GM10847 (cell line): ENCODE measurements around the gene MRPS27.
A peak's percentile ranks its signal among the peaks of the same experiment; 100 is the strongest.

Experiments
- POLR2A ChIP-seq: IDR thresholded peaks from 2 replicates; pipeline ENCODE4 v1.6.1; 2011; ENCODE audit not compliant: insufficient read length; ENCODE audit errors: extremely low read depth

The MRPS27 gene

DNA sequence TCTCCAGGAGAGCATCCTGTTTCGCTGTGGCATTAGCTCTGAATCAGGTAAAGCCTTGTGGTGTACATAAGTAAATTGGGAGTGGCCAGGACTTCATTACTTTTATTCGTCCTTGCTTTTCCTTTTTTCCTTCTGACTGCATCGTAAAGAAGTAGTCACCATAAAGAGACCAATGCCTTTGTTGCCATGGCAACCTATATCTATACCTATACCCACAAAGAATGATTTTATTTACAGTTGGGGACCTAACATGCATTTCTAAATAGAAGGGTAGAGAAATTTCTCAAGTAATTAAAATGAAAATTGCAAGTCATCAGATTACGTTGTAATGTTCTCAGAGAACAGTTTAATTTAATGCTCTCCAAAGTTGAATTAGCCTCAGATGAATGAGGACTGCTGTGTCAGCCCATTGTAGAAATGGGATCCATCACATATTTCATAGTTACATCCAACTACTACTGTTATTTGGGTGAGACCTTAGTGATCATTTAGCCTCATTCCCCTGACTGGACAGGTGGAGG is 18.7 kb upstream of the MRPS27 start:
- no peak for TF ChIP-seq POLR2A

DNA sequence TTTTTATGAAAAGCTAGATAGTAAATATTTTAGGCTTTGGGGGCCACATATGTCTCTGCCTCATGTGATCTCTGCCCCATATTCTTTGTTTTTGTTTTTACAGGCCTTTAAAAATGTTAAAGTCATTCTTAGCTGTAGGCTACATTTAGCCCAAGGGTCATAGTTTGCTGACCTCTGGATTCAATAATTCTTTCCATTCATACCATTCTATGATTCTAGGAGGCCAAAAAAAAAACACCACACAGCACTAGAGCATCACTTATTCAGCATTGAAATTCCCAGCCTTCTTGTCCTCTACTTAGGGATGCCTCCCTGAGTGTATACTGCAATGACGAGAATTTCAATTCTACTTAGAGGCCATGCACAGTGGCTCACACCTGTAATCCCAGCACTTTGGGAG is 17.1 kb upstream of the MRPS27 start:
- no peak for TF ChIP-seq POLR2A

DNA sequence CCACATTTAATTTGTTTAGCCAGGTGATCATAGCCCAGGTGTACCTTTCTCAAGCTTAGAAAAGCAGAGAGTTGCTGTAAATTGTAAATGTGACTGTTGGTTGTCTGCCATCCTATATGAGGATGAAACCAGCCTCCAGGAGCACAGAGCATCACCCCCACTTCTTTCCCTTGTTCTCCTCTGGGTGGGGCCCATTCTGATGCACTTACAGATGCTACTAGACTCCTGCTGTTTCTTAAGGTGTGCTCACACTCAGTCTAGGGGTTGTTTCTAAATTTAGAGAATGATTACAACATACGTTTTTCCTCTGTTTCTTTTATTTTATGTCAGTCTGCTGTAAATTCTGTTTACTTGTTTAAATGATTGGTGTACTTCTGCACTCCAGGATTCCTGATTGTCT is 10.7 kb upstream of the MRPS27 start:
- no peak for TF ChIP-seq POLR2A

DNA sequence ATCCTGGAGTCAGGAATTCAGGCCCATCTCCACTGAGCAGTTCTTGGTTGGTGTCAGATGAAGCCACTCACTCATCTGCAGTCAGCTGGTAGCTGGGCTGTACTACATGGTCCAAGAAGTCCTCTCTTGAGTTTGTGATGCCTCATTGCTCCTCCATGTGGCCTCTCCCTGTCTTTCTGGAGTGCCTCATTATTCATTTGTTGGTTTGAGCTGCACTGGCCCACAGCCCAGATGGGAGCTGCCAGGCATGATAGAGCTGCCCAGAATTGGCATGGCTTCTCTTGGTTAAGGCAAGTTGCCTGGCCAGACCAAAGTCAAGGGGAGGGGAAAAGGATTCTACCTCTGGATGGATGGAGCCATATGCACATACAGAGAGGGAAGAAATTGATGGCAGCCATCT is 8.1 kb upstream of the MRPS27 start:
- no peak for TF ChIP-seq POLR2A

DNA sequence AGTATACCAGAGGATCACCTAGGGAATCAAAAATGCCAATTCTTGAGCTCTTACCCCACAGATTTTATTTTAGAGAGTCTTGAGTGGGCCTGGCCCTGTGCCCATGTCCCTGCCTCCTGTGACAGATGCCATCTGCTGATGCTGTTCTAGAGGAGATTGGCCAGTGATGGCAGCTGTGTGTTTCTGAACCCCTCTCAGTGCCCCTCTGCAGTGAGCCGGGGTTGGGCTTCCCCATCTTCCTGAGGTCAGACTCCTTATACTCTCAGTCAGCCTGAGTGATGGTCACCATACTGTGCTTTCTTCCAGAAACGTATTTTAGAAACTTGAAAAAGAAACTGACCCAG is 6.2 kb upstream of the MRPS27 start:
- TF ChIP-seq POLR2A: no peak

DNA sequence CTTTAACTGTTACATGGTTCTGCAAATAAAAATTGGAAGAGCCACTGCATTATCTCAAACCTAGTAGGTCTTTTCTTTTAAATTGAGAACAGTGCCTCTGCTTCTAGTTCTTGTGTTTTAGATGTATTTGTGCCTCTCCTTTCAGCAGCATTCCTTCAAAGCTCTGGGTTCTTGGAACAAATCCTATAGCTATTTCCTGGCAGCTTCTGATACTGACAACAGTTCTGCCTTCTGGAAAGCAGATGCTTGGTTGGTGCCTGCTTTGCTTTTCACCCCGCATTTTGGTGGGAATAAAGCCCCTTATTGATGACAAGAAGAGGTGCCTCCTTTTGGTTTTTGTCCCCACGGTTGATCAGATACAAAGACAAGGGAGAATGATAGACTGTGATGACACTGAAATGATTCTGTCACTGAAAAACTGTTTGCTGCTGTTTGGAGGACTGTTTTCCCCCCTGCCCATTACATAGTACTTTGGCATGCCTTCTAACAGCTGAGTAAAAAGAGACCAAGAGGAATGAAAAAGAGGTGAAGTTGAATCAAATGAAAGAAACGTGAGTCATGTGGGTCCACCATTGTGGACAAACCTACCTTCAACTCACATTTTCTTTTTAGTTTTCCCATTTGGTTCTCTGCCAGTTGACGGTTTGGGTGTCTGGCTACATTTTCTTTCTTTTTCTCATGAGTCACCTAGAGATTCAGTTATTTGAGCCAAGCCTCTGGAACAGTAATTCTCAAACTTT is 5.7 kb upstream of the MRPS27 start:
- TF ChIP-seq POLR2A: no peak

DNA sequence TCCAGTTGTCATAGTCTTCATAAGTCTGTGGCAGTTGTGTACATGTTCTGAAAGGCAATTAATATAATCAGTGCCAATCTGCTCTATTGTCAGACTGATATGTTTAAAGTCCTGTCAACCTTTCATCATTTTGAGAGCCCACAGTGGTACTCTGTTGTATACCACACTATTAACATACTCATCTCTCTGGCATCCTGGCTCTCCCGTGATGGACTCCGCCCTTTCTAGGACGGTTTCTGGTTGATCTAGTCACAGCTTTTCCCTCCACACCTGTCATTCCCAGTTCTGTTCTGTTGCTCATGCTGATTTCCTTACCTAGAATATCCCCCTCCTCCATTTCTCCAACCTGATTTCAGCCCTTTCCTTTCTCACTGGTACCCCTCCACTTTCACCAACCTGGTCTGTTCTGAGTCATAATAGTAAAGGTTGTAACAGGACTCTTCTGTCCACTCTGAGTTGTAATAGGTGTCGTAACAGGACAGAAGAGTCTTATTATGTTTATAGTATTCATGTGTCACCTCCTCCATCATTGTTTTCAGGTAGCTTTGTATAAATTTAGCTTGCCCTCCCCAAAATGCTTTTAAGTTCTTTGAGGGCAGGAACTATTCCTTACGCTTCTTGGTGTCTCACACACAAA is 4.3 kb upstream of the MRPS27 start:
- no peak for TF ChIP-seq POLR2A

DNA sequence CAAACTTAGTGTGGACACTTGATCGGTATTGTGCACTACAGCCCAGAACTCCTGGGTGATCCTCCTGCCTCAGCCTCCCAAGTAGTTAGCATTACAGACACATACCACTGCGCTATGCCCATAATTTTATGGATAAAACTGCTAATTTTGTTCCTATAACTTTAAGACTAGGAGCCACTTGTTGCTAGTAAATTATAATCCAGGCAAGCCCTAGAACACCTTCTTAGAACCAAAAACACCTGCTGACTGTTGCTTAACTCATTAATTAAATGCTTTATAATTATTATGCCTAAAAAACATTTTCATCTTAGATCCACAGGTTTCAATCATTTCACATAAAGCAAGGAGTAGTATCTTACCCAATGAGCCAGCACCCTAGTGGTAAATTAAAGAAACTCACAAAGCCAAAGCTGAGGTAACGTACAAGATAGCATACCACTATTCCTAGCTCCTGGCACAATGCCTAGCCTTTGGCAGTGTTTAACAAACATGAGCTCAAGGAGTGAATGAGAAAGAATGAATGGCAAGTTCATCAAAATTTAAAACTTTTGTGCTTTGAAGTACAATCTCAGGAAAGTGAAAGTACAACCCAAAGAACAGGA is 5.4 kb downstream of the MRPS27 start:
- TF ChIP-seq POLR2A: no peak

DNA sequence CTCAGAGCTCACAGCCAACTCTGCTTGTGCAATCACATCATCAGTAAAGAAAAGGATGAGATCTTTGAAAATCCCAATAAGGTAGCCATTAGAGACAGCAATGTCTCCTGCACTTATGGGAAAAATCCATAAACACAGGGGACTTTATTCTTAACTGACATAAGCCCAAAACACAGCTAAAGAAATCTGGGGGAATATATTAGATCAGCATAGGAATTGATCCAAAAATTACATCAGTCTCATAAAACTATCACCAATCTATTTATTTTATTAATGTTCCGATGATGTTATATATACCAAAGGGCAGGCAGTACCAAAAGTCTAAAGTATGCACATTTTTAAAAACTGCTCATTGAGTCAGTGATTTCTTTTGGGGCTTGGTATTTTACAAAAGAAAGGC is 6.9 kb downstream of the MRPS27 start:
- no peak for TF ChIP-seq POLR2A

DNA sequence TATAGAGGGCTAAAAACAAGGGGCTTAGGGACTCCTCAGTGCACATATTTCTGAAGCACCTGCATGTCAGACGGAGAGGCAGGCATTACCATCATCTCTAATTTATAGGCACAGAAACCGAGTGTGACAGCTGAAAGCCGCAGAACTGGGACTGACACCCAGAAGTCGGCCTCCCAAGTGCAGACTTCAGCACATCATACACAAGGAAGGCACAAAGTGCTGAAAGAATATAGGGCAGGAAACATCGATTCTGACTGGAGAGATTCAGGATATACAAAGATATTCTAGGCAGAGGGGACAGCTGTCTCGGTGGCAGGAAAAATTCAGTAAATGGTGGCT is 11.2 kb downstream of the MRPS27 start:
- TF ChIP-seq POLR2A: no peak

DNA sequence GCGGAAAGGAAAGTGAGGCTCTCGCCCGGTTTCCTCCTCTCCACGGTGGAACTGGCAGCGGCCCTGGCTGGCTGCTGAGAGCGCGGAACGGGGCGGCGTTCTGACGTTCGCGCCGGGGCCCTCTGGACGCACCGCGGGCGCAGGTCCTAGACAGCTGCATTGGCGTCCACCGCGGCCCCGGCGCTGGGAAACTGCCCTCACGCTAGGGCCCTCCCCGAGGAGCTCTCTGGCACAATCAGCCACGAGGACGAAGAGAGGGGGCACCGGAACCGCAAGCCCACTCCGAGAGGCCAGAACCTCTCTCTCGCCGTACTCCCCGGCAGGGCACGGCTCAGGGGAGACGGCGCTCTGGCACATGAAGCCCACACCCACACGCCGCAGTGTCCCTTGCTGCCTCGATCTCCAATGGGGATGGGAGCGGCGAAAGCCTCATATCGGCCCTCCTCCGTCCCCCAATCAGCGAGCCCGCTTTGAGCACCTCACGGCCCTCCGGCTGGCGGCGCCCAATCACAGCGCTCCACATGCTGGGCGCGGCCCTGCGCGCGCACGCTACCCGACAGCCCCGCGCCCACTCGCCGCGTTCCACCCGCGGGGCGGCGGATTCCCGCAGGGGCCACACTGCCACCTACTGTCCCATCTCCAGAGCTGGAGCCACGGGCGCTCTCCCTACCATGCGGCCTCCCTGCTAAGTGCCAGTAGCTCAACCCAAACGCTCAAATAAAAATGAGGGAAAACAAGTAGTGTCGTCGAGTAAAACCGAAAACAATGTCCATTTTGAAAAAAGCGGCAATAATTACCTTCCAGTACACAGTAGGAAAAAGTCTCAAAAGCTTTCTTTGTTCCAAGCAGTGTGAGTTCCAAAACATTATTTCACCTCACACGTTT is 11.8 kb downstream of the MRPS27 start:
- TF ChIP-seq POLR2A: peak; percentile 98

DNA sequence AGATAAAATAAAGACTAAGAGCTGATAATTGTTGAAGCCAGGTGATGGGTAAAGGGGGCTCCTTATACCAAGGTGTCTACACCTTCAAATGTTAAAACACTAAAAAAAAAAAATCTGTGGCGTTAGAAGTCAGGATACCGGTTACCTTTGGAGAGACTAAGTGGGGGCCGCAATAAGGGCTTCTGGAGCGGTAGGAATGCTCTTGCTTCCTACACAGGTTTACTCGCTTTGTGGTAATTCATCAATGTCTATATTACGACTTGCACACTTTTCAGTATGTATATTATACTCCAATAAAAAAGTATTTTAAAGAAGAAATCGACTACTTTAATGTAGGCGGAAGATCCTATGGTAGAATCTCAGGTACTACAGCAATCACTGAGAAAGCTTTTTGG is 12.5 kb downstream of the MRPS27 start:
- no peak for TF ChIP-seq POLR2A

DNA sequence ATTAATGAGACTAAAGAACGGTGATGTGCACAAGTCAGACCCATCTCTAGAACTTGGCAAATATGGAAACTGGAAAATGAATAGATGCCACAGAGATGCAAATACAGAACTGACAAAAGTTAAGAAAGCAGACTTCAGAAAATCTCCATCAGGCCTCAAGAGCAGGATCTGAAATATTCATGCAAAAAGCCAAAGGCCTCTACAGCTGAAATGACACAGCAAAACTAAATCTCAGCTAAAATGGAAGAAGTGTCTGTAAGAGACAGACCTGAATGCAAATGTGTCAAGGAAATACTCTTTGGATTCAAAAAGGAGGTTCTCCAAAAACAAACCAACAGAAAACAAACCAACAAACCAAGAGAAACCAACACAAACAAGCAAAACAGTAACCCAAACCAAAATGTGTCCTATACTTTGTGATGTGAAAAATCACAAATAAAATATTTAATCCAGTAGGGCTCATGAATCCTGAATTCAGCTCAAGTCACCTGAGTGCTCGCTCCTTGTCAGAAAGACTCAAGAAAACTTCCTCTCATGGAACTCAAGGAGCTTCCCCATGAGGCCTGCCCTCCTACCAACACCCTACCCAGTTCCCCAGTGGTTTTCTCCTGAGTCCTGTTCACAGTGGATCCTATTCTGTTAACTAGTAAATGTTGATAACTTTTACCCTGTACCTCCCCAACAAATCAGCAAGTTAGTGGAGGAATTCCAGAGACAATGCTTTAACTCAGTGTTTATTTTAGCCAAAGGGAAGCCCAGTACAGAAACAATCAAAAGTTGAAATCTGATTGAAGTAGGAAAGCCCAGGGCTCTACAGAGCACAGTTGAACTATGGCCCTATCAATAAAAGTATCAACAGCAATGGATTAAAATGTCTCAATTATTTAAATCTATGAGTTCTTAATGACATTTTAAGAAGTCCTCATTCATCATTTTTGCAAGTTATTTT is 14.6 kb downstream of the MRPS27 start:
- TF ChIP-seq POLR2A: no peak

DNA sequence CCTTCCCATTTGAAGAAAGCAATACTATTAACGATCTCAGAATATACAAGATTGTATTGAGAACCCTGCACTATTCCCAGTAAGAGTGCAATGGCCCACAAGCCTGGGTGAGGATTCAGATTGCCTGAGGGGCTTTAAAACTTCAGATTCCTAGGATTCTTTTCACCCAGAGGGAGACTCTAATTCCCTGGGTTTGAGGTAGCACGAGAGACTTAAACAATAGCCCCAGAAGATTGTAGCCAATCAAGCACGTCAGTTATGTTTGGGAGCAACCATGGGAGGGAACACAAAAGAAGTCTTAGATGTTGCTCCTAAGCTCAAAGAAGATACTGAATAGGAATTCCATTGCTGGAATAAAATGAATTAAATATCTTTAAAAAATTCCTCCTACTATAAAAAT is 17.9 kb downstream of the MRPS27 start:
- no peak for TF ChIP-seq POLR2A
